Neural cell (in vitro differentiated cells): Measurements from ENCODE around the gene DMAP1. TPM values are rescaled to one million over a fixed set of nuclear protein-coding genes. Genes with fewer than 3 reads are reported as not detected.

Experiments used
- H2AFZ ChIP-seq: fragments of 200-600, 300-800 bp; sonication (generic), shearing (Covaris generic); 2 replicates; pipeline ENCODE4 v1.6.0; 2014; ENCODE audit warnings: low read depth, mild to moderate bottlenecking, antibody characterized with exemption, low read length, moderate library complexity
- H3F3A ChIP-seq: fragments of 200-600 bp; shearing (Covaris generic); 2 replicates; pipeline ENCODE4 v1.6.1; 2016; ENCODE audit warnings: mild to moderate bottlenecking, moderate library complexity, mixed read lengths, antibody characterized with exemption, low read length; ENCODE audit not compliant: insufficient read depth, poor library complexity, severe bottlenecking
- H3K27ac ChIP-seq: fragments of 200-600, 300-800 bp; sonication (generic), shearing (Covaris generic); 2 replicates; pipeline ENCODE4 v1.5.1; 2014; ENCODE audit warnings: mild to moderate bottlenecking, low read length, moderate library complexity
- H3K27me3 ChIP-seq: fragments of 300-800, 200-600 bp; sonication (generic), shearing (Covaris generic); 2 replicates; pipeline ENCODE4 v1.6.0; 2014; ENCODE audit warnings: mild to moderate bottlenecking, low read depth, low read length, moderate library complexity; ENCODE audit not compliant: insufficient read depth
- H3K36me3 ChIP-seq: fragments of 300-800, 200-600 bp; sonication (generic), shearing (Covaris generic); 2 replicates; pipeline ENCODE4 v1.5.1; 2014; ENCODE audit warnings: mild to moderate bottlenecking, antibody characterized with exemption, low read length, moderate library complexity; ENCODE audit not compliant: insufficient read depth
- H3K4me2 ChIP-seq: fragments of 300-800, 200-600 bp; sonication (generic), shearing (Covaris generic); 2 replicates; pipeline ENCODE4 v1.6.0; 2014; ENCODE audit warnings: mild to moderate bottlenecking, low read length
- H3K4me3 ChIP-seq: fragments of 300-800, 200-600 bp; sonication (generic), shearing (Covaris generic); 2 replicates; pipeline ENCODE4 v1.5.1; 2014; ENCODE audit warnings: mild to moderate bottlenecking, low read length, moderate library complexity
- H3K79me2 ChIP-seq: fragments of 200-600 bp; shearing (Covaris generic); replicated peaks from 2 replicates; pipeline ENCODE4 v1.6.0; 2014; ENCODE audit warnings: mild to moderate bottlenecking, low read length, moderate library complexity; ENCODE audit not compliant: insufficient read depth
- H3K9ac ChIP-seq: fragments of 300-800, 200-600 bp; sonication (generic), shearing (Covaris generic); 2 replicates; pipeline ENCODE4 v1.6.1; 2016; ENCODE audit warnings: mild to moderate bottlenecking, low read length, mixed read lengths
- H3K9me2 ChIP-seq: fragments of 200-600 bp; shearing (Covaris generic); 2 replicates; pipeline ENCODE4 v1.6.1; 2016; ENCODE audit warnings: mild to moderate bottlenecking, low read length, mixed read lengths; ENCODE audit not compliant: insufficient read depth
- H3K9me3 ChIP-seq: fragments of 200-600, 300-800 bp; sonication (generic), shearing (Covaris generic); 2 replicates; pipeline ENCODE4 v1.6.1; 2016; ENCODE audit warnings: mild to moderate bottlenecking, mixed run types, low read length, moderate library complexity, mixed read lengths
- H4K20me1 ChIP-seq: fragments of 200-600 bp; shearing (Covaris generic); 2 replicates; pipeline ENCODE4 v1.6.1; 2016; ENCODE audit warnings: mild to moderate bottlenecking, mixed run types; ENCODE audit not compliant: insufficient read depth
- EP300 ChIP-seq: fragments of 450-650 bp; conservative IDR thresholded peaks from 2 replicates; pipeline ENCODE4 v1.6.1; 2014; ENCODE audit warnings: antibody characterized with exemption, mild to moderate bottlenecking, moderate library complexity; ENCODE audit not compliant: poor library complexity, severe bottlenecking
- EZH2 ChIP-seq: fragments of 200-600, 300-800 bp; shearing (Covaris generic), sonication (generic); IDR thresholded peaks from 2 replicates; pipeline ENCODE4 v1.6.1; 2014; ENCODE audit warnings: antibody characterized with exemption, low read length, borderline replicate concordance, mild to moderate bottlenecking; ENCODE audit not compliant: insufficient read depth, poor library complexity, severe bottlenecking
- MXI1 ChIP-seq: fragments of 450-650 bp; conservative IDR thresholded peaks from 2 replicates; pipeline ENCODE4 v1.6.1; 2014; ENCODE audit warnings: antibody characterized with exemption, mild to moderate bottlenecking; ENCODE audit not compliant: poor library complexity, severe bottlenecking
- POLR2AphosphoS5 ChIP-seq: IDR thresholded peaks from 2 replicates; pipeline ENCODE4 v1.6.1; 2012
- RAD21 ChIP-seq: fragments of 450-650 bp; conservative IDR thresholded peaks from 2 replicates; pipeline ENCODE4 v1.6.1; 2014; ENCODE audit warnings: antibody characterized with exemption, mild to moderate bottlenecking, moderate library complexity
- REST ChIP-seq: IDR thresholded peaks from 2 replicates; pipeline ENCODE4 v1.6.1; 2012; ENCODE audit warnings: borderline replicate concordance
- SMC3 ChIP-seq: fragments of 450-650 bp; conservative IDR thresholded peaks from 2 replicates; pipeline ENCODE4 v1.6.1; 2014; ENCODE audit warnings: antibody characterized with exemption, mild to moderate bottlenecking, moderate library complexity; ENCODE audit not compliant: poor library complexity
- TAF1 ChIP-seq: IDR thresholded peaks from 2 replicates; pipeline ENCODE4 v1.6.1; 2012; ENCODE audit warnings: low read depth
- polyA plus RNA-seq: library from polyadenylated mRNA; depleted of rRNA; stranded (reverse); fragments of >200 nt; gene quantifications from 2 replicates; pipeline ENCODE4 v1.2.3, GENCODE V29; 2014
- TF ChIP-seq, protein P1 (sequence below): fragments of 450-650 bp; IDR thresholded peaks from 2 replicates; pipeline ENCODE4 v1.5.1; 2014; ENCODE audit warnings: antibody characterized with exemption, mild to moderate bottlenecking, moderate library complexity; ENCODE audit not compliant: poor library complexity, severe bottlenecking

Gene DMAP1
- polyA plus RNA-seq, 1 donor from 2014 or later, result 55.6 TPM

GRCh38 chr1:44222397-44223186, 9.3 kb downstream of the DMAP1 start:
- no peak overlapping the region for H3K27ac ChIP-seq

DNA sequence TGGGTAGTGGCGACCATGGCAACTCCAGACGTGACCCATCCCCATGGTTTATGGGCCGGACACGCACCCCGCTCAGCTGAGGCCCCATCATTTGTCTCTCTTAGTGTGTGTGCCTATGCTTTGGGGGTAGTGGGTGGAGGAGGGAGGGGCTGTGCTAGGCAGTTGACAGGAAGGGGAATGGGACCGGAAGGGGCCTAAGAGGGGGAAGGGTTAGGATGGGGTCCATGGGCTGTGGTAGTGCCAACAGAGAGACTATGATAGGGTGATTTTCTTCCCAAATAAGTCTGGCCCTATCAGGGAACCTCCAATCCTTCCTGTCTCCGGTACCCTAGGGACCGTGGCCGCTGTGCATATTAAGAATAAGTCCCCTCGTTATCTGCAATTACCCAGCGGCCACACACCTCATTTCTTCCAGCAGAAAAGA, 9.9 kb downstream of the DMAP1 start:
- Histone ChIP-seq H3K27me3 (no peaks in the 10 kb centered on the region), H3K36me3 (no peaks in the 10 kb centered on the region), H2AFZ (no peak overlapping the region), H3K9me2 (no peaks in the 10 kb centered on the region), H4K20me1 (no peaks in the 10 kb centered on the region), H3K9ac (no peak overlapping the region), H3K27ac (no peak overlapping the region), H3F3A (no peaks in the 10 kb centered on the region), H3K4me2 (no peak overlapping the region), H3K79me2 (no peaks in the 10 kb centered on the region), H3K9me3 (no peaks in the 10 kb centered on the region), H3K4me3 (no peak overlapping the region)
- TF ChIP-seq MXI1 (no peak), RAD21 (no peak), EP300 (no peak), SMC3 (no peak), POLR2AphosphoS5 (no peak), EZH2 (no peak)
- TF ChIP-seq, protein P1, sequence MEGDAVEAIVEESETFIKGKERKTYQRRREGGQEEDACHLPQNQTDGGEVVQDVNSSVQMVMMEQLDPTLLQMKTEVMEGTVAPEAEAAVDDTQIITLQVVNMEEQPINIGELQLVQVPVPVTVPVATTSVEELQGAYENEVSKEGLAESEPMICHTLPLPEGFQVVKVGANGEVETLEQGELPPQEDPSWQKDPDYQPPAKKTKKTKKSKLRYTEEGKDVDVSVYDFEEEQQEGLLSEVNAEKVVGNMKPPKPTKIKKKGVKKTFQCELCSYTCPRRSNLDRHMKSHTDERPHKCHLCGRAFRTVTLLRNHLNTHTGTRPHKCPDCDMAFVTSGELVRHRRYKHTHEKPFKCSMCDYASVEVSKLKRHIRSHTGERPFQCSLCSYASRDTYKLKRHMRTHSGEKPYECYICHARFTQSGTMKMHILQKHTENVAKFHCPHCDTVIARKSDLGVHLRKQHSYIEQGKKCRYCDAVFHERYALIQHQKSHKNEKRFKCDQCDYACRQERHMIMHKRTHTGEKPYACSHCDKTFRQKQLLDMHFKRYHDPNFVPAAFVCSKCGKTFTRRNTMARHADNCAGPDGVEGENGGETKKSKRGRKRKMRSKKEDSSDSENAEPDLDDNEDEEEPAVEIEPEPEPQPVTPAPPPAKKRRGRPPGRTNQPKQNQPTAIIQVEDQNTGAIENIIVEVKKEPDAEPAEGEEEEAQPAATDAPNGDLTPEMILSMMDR, result no peak

More at GRCh38 chr1:44222397-44223186, 9.3 kb downstream of the DMAP1 start:
- no peak for TF ChIP-seq SMC3
- TF ChIP-seq REST, result no peak
- TF ChIP-seq EZH2, result no peak
- no peak for TF ChIP-seq EP300
- no peak for TF ChIP-seq TAF1
- no peak for TF ChIP-seq RAD21
- no peak for TF ChIP-seq POLR2AphosphoS5
- TF ChIP-seq, protein P1, result no peak
- no peak for TF ChIP-seq MXI1
- Histone ChIP-seq H4K20me1 (no peaks in the 10 kb centered on the region), H3K9ac (no peak overlapping the region), H3K4me3 (no peak overlapping the region), H3K9me2 (no peaks in the 10 kb centered on the region), H3F3A (no peaks in the 10 kb centered on the region), H3K79me2 (no peaks in the 10 kb centered on the region), H3K36me3 (no peaks in the 10 kb centered on the region), H3K27me3 (no peaks in the 10 kb centered on the region), H2AFZ (no peak overlapping the region), H3K9me3 (no peaks in the 10 kb centered on the region), H3K4me2 (no peak overlapping the region)
